Activated CD4-positive, alpha-beta memory T cell treated with anti-CD3 and anti-CD28 coated beads for 36 hours (primary cell): ENCODE measurements around the gene ABLIM3. TPM values are rescaled to one million over a fixed set of nuclear protein-coding genes. Genes with fewer than 3 reads are reported as not detected.

Experiments
- CTCF ChIA-PET: fragments of 350-600 bp; sonication (Branson Sonifier 250); formaldehyde crosslinking; loops from one replicate; lab custom pipeline; 2021; ENCODE audit warnings: antibody characterized with exemption, inconsistent platforms; lab: Charles Lee
- POLR2A ChIA-PET: fragments of 350-600 bp; sonication (Branson Sonifier 250); formaldehyde crosslinking; loops from one replicate; lab custom pipeline; 2021; ENCODE audit warnings: antibody characterized with exemption; lab: Charles Lee
- DNase-seq: peaks from one replicate; pipeline ENCODE4 v3.0.0-alpha.2; 2020
- H3K27ac Mint-ChIP-seq: one replicate; pipeline ENCODE4 v1.8.0; 2021; ENCODE audit warnings: mixed read lengths
- H3K27me3 Mint-ChIP-seq: one replicate; pipeline ENCODE4 v1.8.0; 2021; ENCODE audit warnings: mixed read lengths
- H3K36me3 Mint-ChIP-seq: one replicate; pipeline ENCODE4 v1.8.0; 2021; ENCODE audit warnings: mixed read lengths
- H3K4me1 Mint-ChIP-seq: one replicate; pipeline ENCODE4 v1.8.0; 2021; ENCODE audit warnings: low read depth, mixed read lengths
- H3K4me3 Mint-ChIP-seq: one replicate; pipeline ENCODE4 v1.8.0; 2021; ENCODE audit warnings: mild to moderate bottlenecking, mixed read lengths
- H3K9me3 Mint-ChIP-seq: one replicate; pipeline ENCODE4 v1.8.0; 2021; ENCODE audit warnings: mixed read lengths
- intact Hi-C: fragments of 100-400 bp; cut with micrococcal nuclease; formaldehyde crosslinking; loops from one replicate; pipeline ENCODE4 v1.15.1; 2023
- total RNA-seq, 2 experiments: library from RNA; stranded (reverse); gene quantifications; one replicate each; pipeline ENCODE4 v1.2.3, GENCODE V29; 2021

The ABLIM3 gene
- total RNA-seq, 2 experiments from 2014 or later, result 0.10 to 0.24 TPM

GRCh38 chr5:149282027-149282965 is 141.0 kb downstream of the ABLIM3 start:
- CTCF ChIA-PET, result interaction anchor here (1.0 kb wide), 1 partner anchor 85 kb away, joined by 3 read pairs; no protein-coding TSS in a partner anchor
- Mint-ChIP-seq H3K9me3 (no peaks in the 10 kb centered on the region), H3K4me3 (no peak overlapping the region), H3K27ac (no peak overlapping the region), H3K36me3 (no peaks in the 10 kb centered on the region), H3K4me1 (no peaks in the 10 kb centered on the region), H3K27me3 (peaks cover 18% of the 10 kb centered on the region)
- intact Hi-C loops, result no loop called here
- POLR2A ChIA-PET, result no interaction called here
- DNase-seq, result no peak

- no peaks in the 10 kb centered on the region for H3K9me3 Mint-ChIP-seq
- H3K4me3 Mint-ChIP-seq, result no peak overlapping the region
- CTCF ChIA-PET, result no interaction called here
Measured at GRCh38 chr5:149282966-149283332, 141.7 kb downstream of the ABLIM3 start.

GRCh38 chr5:149283626-149284480 is 142.6 kb downstream of the ABLIM3 start:
- Mint-ChIP-seq H3K27me3 (peaks cover 8% of the 10 kb centered on the region), H3K4me3 (no peak overlapping the region), H3K9me3 (no peaks in the 10 kb centered on the region), H3K4me1 (no peaks in the 10 kb centered on the region), H3K27ac (no peak overlapping the region), H3K36me3 (no peaks in the 10 kb centered on the region)
- DNase-seq, result no peak
- POLR2A ChIA-PET, result no interaction called here
- CTCF ChIA-PET, result interaction anchor here (0.6 kb wide), 1 partner anchor 15 kb away, joined by 5 read pairs; no protein-coding TSS in a partner anchor
- intact Hi-C loops, result no loop called here

More at GRCh38 chr5:149282966-149283332, 141.7 kb downstream of the ABLIM3 start:
- intact Hi-C loops, result no loop called here
- no peak for DNase-seq
- Mint-ChIP-seq H3K27me3 (peaks cover 13% of the 10 kb centered on the region), H3K4me1 (no peaks in the 10 kb centered on the region), H3K27ac (no peak overlapping the region), H3K36me3 (no peaks in the 10 kb centered on the region)
- POLR2A ChIA-PET, result no interaction called here

- CTCF ChIA-PET, result interaction anchor here (0.6 to 1.0 kb wide), 2 partner anchors 15 to 20 kb away, joined by 3 to 5 read pairs; no protein-coding TSS in a partner anchor
- peaks cover 5% of the 10 kb centered on the region for H3K27me3 Mint-ChIP-seq
- intact Hi-C loops, result no loop called here
Measured at GRCh38 chr5:149284501-149284900, 143.2 kb downstream of the ABLIM3 start.

GRCh38 chr5:149285153-149285552 is 143.9 kb downstream of the ABLIM3 start:
- no peaks in the 10 kb centered on the region for H3K9me3 Mint-ChIP-seq
- ChIA-PET POLR2A (interaction anchor here (0.6 kb wide), 1 partner anchor 306 kb away, joined by 3 read pairs; no protein-coding TSS in a partner anchor), CTCF (interaction anchor here (1.0 kb wide), 1 partner anchor 21 kb away, joined by 3 read pairs; no protein-coding TSS in a partner anchor)
- H3K4me1 Mint-ChIP-seq, result no peaks in the 10 kb centered on the region
- no peak overlapping the region for H3K4me3 Mint-ChIP-seq
- no peak overlapping the region for H3K27ac Mint-ChIP-seq
- no peak for DNase-seq
- H3K36me3 Mint-ChIP-seq, result no peaks in the 10 kb centered on the region
- H3K27me3 Mint-ChIP-seq, result no peaks in the 10 kb centered on the region
- intact Hi-C loops, result no loop called here

More at GRCh38 chr5:149284501-149284900, 143.2 kb downstream of the ABLIM3 start:
- H3K4me1 Mint-ChIP-seq, result no peaks in the 10 kb centered on the region
- no peaks in the 10 kb centered on the region for H3K9me3 Mint-ChIP-seq
- H3K4me3 Mint-ChIP-seq, result no peak overlapping the region
- POLR2A ChIA-PET, result no interaction called here
- no peak for DNase-seq
- no peak overlapping the region for H3K27ac Mint-ChIP-seq
- no peaks in the 10 kb centered on the region for H3K36me3 Mint-ChIP-seq

- Mint-ChIP-seq H3K27me3 (peaks cover 2% of the 10 kb centered on the region), H3K27ac (no peak overlapping the region), H3K36me3 (no peaks in the 10 kb centered on the region), H3K9me3 (no peaks in the 10 kb centered on the region), H3K4me1 (no peaks in the 10 kb centered on the region), H3K4me3 (no peak overlapping the region)
- CTCF ChIA-PET, result interaction anchor here (1.2 kb wide), 1 partner anchor 29 kb away, joined by 3 read pairs; no protein-coding TSS in a partner anchor
- intact Hi-C loops, result no loop called here
- POLR2A ChIA-PET, result interaction anchor here (0.5 kb wide), 1 partner anchor 1070 kb away, joined by 4 read pairs; no protein-coding TSS in a partner anchor
- no peak for DNase-seq
Measured at GRCh38 chr5:149288436-149288835, 147.1 kb downstream of the ABLIM3 start.

- no peak for DNase-seq
- no peaks in the 10 kb centered on the region for H3K4me1 Mint-ChIP-seq
- H3K27ac Mint-ChIP-seq, result no peak overlapping the region
- no peaks in the 10 kb centered on the region for H3K36me3 Mint-ChIP-seq
- intact Hi-C loops, result no loop called here
- H3K27me3 Mint-ChIP-seq, result peaks cover 2% of the 10 kb centered on the region
- POLR2A ChIA-PET, result no interaction called here
- H3K9me3 Mint-ChIP-seq, result no peaks in the 10 kb centered on the region
- CTCF ChIA-PET, result interaction anchor here (1.2 kb wide), 1 partner anchor 28 kb away, joined by 3 read pairs; no protein-coding TSS in a partner anchor
- H3K4me3 Mint-ChIP-seq, result no peak overlapping the region
Measured at GRCh38 chr5:149289301-149289700, 148.0 kb downstream of the ABLIM3 start.

- DNase-seq, result no peak
- ChIA-PET POLR2A (no interaction called here), CTCF (interaction anchor here (0.8 kb wide), 1 partner anchor 25 kb away, joined by 3 read pairs; no protein-coding TSS in a partner anchor)
- H3K4me3 Mint-ChIP-seq, result no peak overlapping the region
- peaks cover 10% of the 10 kb centered on the region for H3K4me1 Mint-ChIP-seq
- no peak overlapping the region for H3K27ac Mint-ChIP-seq
- no peaks in the 10 kb centered on the region for H3K36me3 Mint-ChIP-seq
- H3K9me3 Mint-ChIP-seq, result no peaks in the 10 kb centered on the region
- intact Hi-C loops, result no loop called here
- peaks cover 6% of the 10 kb centered on the region for H3K27me3 Mint-ChIP-seq
Measured at GRCh38 chr5:149294872-149295829, 153.9 kb downstream of the ABLIM3 start.

- intact Hi-C loops, result no loop called here
- Mint-ChIP-seq H3K4me3 (no peak overlapping the region), H3K27ac (no peak overlapping the region), H3K9me3 (no peaks in the 10 kb centered on the region), H3K4me1 (peaks cover 10% of the 10 kb centered on the region), H3K27me3 (peaks cover 5% of the 10 kb centered on the region), H3K36me3 (no peaks in the 10 kb centered on the region)
- DNase-seq, result no peak
- ChIA-PET POLR2A (no interaction called here), CTCF (interaction anchor here (0.6 to 1.5 kb wide), 2 partner anchors 20 to 28 kb away, joined by 3 to 5 read pairs; no protein-coding TSS in a partner anchor)
Measured at GRCh38 chr5:149297340-149298025, 156.2 kb downstream of the ABLIM3 start.

- Mint-ChIP-seq H3K4me1 (peaks cover 10% of the 10 kb centered on the region), H3K36me3 (no peaks in the 10 kb centered on the region), H3K27ac (no peak overlapping the region), H3K4me3 (no peak overlapping the region), H3K9me3 (no peaks in the 10 kb centered on the region), H3K27me3 (peaks cover 5% of the 10 kb centered on the region)
- ChIA-PET POLR2A (no interaction called here), CTCF (interaction anchor here (0.7 to 1.5 kb wide), 3 partner anchors 19 to 530 kb away, joined by 3 to 6 read pairs (median 5); no protein-coding TSS in a partner anchor)
- intact Hi-C loops, result no loop called here
- DNase-seq, result no peak
Measured at GRCh38 chr5:149298163-149298562, 156.9 kb downstream of the ABLIM3 start.
